Measurements from ENCODE around the gene SLC25A17.

DNA sequence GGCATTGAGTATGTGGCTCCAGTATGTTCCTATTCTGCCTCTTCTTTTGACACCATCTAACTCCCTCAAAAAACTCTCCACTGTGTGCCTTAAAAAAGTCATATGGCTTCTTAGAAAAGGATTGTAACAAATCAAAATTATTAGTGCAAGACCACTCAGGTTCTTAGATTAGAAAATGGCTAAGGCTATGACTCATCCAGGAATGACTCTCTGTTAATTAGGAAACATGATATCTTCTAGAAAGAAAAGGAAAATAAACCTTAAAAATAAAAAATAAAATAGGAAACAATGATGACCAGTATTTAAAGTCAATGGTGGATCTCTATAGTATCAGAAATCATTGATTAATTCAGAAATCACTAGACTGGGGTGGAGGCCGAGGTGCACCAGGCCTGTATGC, 21.7 kb downstream of the SLC25A17 start:
- TF ChIP-seq GATA3 (IDR thresholded peaks at IDR 0.05; ENCODE audit: low read depth, low read length) (no peak), GATA2 (IDR thresholded peaks at IDR 0.05; ENCODE audit: low read depth, low read length) (no peak)

All from SH-SY5Y (cell line).